ENCODE results near the gene PCDHGA10. TPM values are rescaled to one million over a fixed set of nuclear protein-coding genes. Genes with fewer than 3 reads are reported as not detected.
A peak's percentile ranks its signal among the peaks of the same experiment; 100 is the strongest.
"Not testable (repeated sequence)": the region's sequence is repeated elsewhere in the genome, so short reads cannot be mapped to it uniquely, and the experiment has no call there.

The PCDHGA10 gene
- polyA plus RNA-seq, 1 donor from 2014 or later, result 7.3 TPM

DNA sequence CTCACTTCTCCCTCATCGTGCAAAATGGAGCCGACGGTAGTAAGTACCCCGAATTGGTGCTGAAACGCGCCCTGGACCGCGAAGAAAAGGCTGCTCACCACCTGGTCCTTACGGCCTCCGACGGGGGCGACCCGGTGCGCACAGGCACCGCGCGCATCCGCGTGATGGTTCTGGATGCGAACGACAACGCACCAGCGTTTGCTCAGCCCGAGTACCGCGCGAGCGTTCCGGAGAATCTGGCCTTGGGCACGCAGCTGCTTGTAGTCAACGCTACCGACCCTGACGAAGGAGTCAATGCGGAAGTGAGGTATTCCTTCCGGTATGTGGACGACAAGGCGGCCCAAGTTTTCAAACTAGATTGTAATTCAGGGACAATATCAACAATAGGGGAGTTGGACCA is 18.5 kb downstream of the PCDHGA10 start:
- H3K9me3 ChIP-seq (ENCODE audit: low read length), result peaks cover 65% of the 10 kb centered on the region
- H3K36me3 ChIP-seq (ENCODE audit: insufficient read depth, low read length), result peaks cover 43% of the 10 kb centered on the region
- H3K4me2 ChIP-seq (ENCODE audit: low read length), result no peak overlapping the region
- no peaks in the 10 kb centered on the region for H3K9me2 ChIP-seq (ENCODE audit: insufficient read depth, low read length)
- H3K9ac ChIP-seq (ENCODE audit: low read length), result no peak overlapping the region
- peak overlapping the region; percentile 13 for H3K4me3 ChIP-seq (ENCODE audit: low read length)
- no peak overlapping the region for H3K27ac ChIP-seq (ENCODE audit: low read length)
- TF ChIP-seq TAF1 (IDR thresholded peaks at IDR 0.05; ENCODE audit: low read depth), result no peak
- no peak for TF ChIP-seq EP300 (conservative IDR thresholded peaks at IDR 0.05; ENCODE audit: poor library complexity, severe bottlenecking)
- TF ChIP-seq MXI1 (conservative IDR thresholded peaks at IDR 0.05; ENCODE audit: poor library complexity, severe bottlenecking), result no peak
- TF ChIP-seq, protein P1, sequence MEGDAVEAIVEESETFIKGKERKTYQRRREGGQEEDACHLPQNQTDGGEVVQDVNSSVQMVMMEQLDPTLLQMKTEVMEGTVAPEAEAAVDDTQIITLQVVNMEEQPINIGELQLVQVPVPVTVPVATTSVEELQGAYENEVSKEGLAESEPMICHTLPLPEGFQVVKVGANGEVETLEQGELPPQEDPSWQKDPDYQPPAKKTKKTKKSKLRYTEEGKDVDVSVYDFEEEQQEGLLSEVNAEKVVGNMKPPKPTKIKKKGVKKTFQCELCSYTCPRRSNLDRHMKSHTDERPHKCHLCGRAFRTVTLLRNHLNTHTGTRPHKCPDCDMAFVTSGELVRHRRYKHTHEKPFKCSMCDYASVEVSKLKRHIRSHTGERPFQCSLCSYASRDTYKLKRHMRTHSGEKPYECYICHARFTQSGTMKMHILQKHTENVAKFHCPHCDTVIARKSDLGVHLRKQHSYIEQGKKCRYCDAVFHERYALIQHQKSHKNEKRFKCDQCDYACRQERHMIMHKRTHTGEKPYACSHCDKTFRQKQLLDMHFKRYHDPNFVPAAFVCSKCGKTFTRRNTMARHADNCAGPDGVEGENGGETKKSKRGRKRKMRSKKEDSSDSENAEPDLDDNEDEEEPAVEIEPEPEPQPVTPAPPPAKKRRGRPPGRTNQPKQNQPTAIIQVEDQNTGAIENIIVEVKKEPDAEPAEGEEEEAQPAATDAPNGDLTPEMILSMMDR (IDR thresholded peaks at IDR 0.05; ENCODE audit: poor library complexity, severe bottlenecking), result no peak
- TF ChIP-seq EZH2 (IDR thresholded peaks at IDR 0.05; ENCODE audit: borderline replicate concordance, insufficient read depth, low read length, poor library complexity, severe bottlenecking), result no peak
- no peak for TF ChIP-seq RAD21 (conservative IDR thresholded peaks at IDR 0.05)
- TF ChIP-seq SMC3 (conservative IDR thresholded peaks at IDR 0.05; ENCODE audit: poor library complexity), result no peak
- no peak for TF ChIP-seq POLR2AphosphoS5 (IDR thresholded peaks at IDR 0.05)
- TF ChIP-seq, protein P2, sequence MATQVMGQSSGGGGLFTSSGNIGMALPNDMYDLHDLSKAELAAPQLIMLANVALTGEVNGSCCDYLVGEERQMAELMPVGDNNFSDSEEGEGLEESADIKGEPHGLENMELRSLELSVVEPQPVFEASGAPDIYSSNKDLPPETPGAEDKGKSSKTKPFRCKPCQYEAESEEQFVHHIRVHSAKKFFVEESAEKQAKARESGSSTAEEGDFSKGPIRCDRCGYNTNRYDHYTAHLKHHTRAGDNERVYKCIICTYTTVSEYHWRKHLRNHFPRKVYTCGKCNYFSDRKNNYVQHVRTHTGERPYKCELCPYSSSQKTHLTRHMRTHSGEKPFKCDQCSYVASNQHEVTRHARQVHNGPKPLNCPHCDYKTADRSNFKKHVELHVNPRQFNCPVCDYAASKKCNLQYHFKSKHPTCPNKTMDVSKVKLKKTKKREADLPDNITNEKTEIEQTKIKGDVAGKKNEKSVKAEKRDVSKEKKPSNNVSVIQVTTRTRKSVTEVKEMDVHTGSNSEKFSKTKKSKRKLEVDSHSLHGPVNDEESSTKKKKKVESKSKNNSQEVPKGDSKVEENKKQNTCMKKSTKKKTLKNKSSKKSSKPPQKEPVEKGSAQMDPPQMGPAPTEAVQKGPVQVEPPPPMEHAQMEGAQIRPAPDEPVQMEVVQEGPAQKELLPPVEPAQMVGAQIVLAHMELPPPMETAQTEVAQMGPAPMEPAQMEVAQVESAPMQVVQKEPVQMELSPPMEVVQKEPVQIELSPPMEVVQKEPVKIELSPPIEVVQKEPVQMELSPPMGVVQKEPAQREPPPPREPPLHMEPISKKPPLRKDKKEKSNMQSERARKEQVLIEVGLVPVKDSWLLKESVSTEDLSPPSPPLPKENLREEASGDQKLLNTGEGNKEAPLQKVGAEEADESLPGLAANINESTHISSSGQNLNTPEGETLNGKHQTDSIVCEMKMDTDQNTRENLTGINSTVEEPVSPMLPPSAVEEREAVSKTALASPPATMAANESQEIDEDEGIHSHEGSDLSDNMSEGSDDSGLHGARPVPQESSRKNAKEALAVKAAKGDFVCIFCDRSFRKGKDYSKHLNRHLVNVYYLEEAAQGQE (IDR thresholded peaks at IDR 0.05; ENCODE audit: borderline replicate concordance), result no peak
- no peaks in the 10 kb centered on the region for H3K27me3 ChIP-seq (ENCODE audit: insufficient read depth, low read depth, low read length)
- H3K79me2 ChIP-seq (replicated peaks; ENCODE audit: insufficient read depth, low read length), result peaks cover 27% of the 10 kb centered on the region
- no peaks in the 10 kb centered on the region for H3F3A ChIP-seq (ENCODE audit: insufficient read depth, low read length, poor library complexity, severe bottlenecking)
- H2AFZ ChIP-seq (ENCODE audit: low read depth, low read length), result no peak overlapping the region
- H4K20me1 ChIP-seq (ENCODE audit: insufficient read depth), result no peaks in the 10 kb centered on the region

DNA sequence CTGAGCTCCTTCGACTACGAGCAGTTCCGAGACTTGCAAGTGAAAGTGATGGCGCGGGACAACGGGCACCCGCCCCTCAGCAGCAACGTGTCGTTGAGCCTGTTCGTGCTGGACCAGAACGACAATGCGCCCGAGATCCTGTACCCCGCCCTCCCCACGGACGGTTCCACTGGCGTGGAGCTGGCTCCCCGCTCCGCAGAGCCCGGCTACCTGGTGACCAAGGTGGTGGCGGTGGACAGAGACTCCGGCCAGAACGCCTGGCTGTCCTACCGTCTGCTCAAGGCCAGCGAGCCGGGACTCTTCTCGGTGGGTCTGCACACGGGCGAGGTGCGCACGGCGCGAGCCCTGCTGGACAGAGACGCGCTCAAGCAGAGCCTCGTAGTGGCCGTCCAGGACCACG is 19.5 kb downstream of the PCDHGA10 start:
- not testable (repeated sequence) for H3K4me3 ChIP-seq (ENCODE audit: low read length); H3K9me2 ChIP-seq (ENCODE audit: insufficient read depth, low read length); H3F3A ChIP-seq (ENCODE audit: insufficient read depth, low read length, poor library complexity, severe bottlenecking); H3K27ac ChIP-seq (ENCODE audit: low read length); H2AFZ ChIP-seq (ENCODE audit: low read depth, low read length); H3K4me2 ChIP-seq (ENCODE audit: low read length); H3K27me3 ChIP-seq (ENCODE audit: insufficient read depth, low read depth, low read length); H3K9ac ChIP-seq (ENCODE audit: low read length); H4K20me1 ChIP-seq (ENCODE audit: insufficient read depth)
- Histone ChIP-seq H3K79me2 (replicated peaks; ENCODE audit: insufficient read depth, low read length) (peaks cover 24% of the 10 kb centered on the region), H3K9me3 (ENCODE audit: low read length) (peaks cover 60% of the 10 kb centered on the region), H3K36me3 (ENCODE audit: insufficient read depth, low read length) (peaks cover 33% of the 10 kb centered on the region)

DNA sequence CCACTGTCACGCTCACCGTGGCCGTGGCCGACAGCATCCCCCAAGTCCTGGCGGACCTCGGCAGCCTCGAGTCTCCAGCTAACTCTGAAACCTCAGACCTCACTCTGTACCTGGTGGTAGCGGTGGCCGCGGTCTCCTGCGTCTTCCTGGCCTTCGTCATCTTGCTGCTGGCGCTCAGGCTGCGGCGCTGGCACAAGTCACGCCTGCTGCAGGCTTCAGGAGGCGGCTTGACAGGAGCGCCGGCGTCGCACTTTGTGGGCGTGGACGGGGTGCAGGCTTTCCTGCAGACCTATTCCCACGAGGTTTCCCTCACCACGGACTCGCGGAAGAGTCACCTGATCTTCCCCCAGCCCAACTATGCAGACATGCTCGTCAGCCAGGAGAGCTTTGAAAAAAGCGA is 19.9 kb downstream of the PCDHGA10 start:
- H2AFZ ChIP-seq (ENCODE audit: low read depth, low read length); H3K9me2 ChIP-seq (ENCODE audit: insufficient read depth, low read length); H3K4me3 ChIP-seq (ENCODE audit: low read length); H4K20me1 ChIP-seq (ENCODE audit: insufficient read depth); H3K9ac ChIP-seq (ENCODE audit: low read length); H3K27ac ChIP-seq (ENCODE audit: low read length); H3F3A ChIP-seq (ENCODE audit: insufficient read depth, low read length, poor library complexity, severe bottlenecking); H3K4me2 ChIP-seq (ENCODE audit: low read length); H3K27me3 ChIP-seq (ENCODE audit: insufficient read depth, low read depth, low read length): not testable (repeated sequence)
- Histone ChIP-seq H3K9me3 (ENCODE audit: low read length) (peaks cover 55% of the 10 kb centered on the region), H3K79me2 (replicated peaks; ENCODE audit: insufficient read depth, low read length) (peaks cover 22% of the 10 kb centered on the region), H3K36me3 (ENCODE audit: insufficient read depth, low read length) (peaks cover 28% of the 10 kb centered on the region)
